ENCODE data around the gene SYNRG.

- no peak for TF ChIP-seq EZH2 (IDR thresholded peaks at IDR 0.05)
- no peak for TF ChIP-seq FOXP2 (optimal IDR thresholded peaks at IDR 0.05; ENCODE audit: control extremely low read depth, extremely low read length, insufficient read depth)
Measured at GRCh38 chr17:37475731-37476420, 133.3 kb downstream of the SYNRG start.

Data from SK-N-MC (cell line).